K562 (cell line): ENCODE data around the gene MPRIP. TPM values are rescaled to one million over a fixed set of nuclear protein-coding genes. Genes with fewer than 3 reads are reported as not detected.

Experiments used
- CHD2 ChIP-seq: IDR thresholded peaks from 2 replicates; pipeline ENCODE4 v1.6.1; 2011; ENCODE audit warnings: low read depth, low read length
- CHD4 ChIP-seq: fragments of 200-600 bp; sonication (generic); IDR thresholded peaks from 3 replicates; pipeline ENCODE4 v1.6.1; 2012; ENCODE audit warnings: low read depth, mild to moderate bottlenecking, mixed read lengths, low read length, inconsistent platforms; ENCODE audit not compliant: insufficient read depth, insufficient replicate concordance, poor library complexity, severe bottlenecking
- ID3 ChIP-seq, 2 experiments: fragments of 250-450 bp in 1 of 2; fragments of 450-650 bp in 1 of 2; sonication (Bioruptor Pico) in 1 of 2; IDR thresholded peaks; 2 replicates each; pipeline versions ENCODE4 v1.6.1 to v1.8.0; 2016 to 2021; ENCODE audit warnings: mild to moderate bottlenecking in 2 of 2, moderate library complexity in 2 of 2, missing compliant biosample characterization in 1 of 2, missing genetic modification characterization in 1 of 2
- JUND ChIP-seq, 2 experiments: IDR thresholded peaks; 2 replicates in 1 of 2; 3 replicates in 1 of 2; pipeline ENCODE4 v1.6.1; 2011; ENCODE audit warnings: borderline replicate concordance in 2 of 2, low read depth in 2 of 2, low read length in 2 of 2, improper control_type of control experiment in 1 of 2, missing biosample characterization in 1 of 2, missing genetic modification characterization in 1 of 2, missing genetic modification reagents in 1 of 2
- KLF1 ChIP-seq: fragments of 450-650 bp; IDR thresholded peaks from 2 replicates; pipeline ENCODE4 v1.6.1; 2016; ENCODE audit warnings: missing genetic modification characterization, missing compliant biosample characterization
- MNT ChIP-seq, 2 experiments: fragments of 450-650 bp; conservative IDR thresholded peaks; 2 replicates each; pipeline ENCODE4 v1.6.1; 2017; ENCODE audit warnings: mild to moderate bottlenecking in 2 of 2, moderate library complexity in 2 of 2
- RHOXF2B ChIP-seq: fragments of 250-450 bp; sonication (Bioruptor Pico); conservative IDR thresholded peaks from 2 replicates; pipeline ENCODE4 v1.5.1; 2021
- THRAP3 ChIP-seq: fragments of 450-650 bp; IDR thresholded peaks from 2 replicates; pipeline ENCODE4 v1.6.1; 2016; ENCODE audit warnings: mild to moderate bottlenecking, inconsistent platforms, borderline replicate concordance
- TRIM25 ChIP-seq: fragments of 450-650 bp; IDR thresholded peaks from 2 replicates; pipeline ENCODE4 v1.7.0; 2016; ENCODE audit warnings: borderline replicate concordance
- ZBTB17 ChIP-seq: fragments of 450-650 bp; formaldehyde crosslinking; IDR thresholded peaks from 2 replicates; pipeline ENCODE4 v1.4.0; 2020; ENCODE audit warnings: mild to moderate bottlenecking
- ZNF124 ChIP-seq: sonication (generic); formaldehyde crosslinking; IDR thresholded peaks from 2 replicates; pipeline ENCODE4 v1.8.1; 2022; ENCODE audit warnings: missing genetic modification reagents
- ZNF277 ChIP-seq: fragments of 250-450 bp; sonication (Bioruptor Pico); IDR thresholded peaks from 2 replicates; pipeline ENCODE4 v1.8.0; 2022; ENCODE audit warnings: inconsistent platforms, mild to moderate bottlenecking, moderate library complexity, borderline replicate concordance
- ZNF408 ChIP-seq: fragments of 250-450 bp; sonication (Bioruptor Pico); IDR thresholded peaks from 2 replicates; pipeline ENCODE4 v1.4.0; 2020; ENCODE audit warnings: low read depth, mild to moderate bottlenecking, moderate library complexity
- ZNF609 ChIP-seq: sonication (generic); formaldehyde crosslinking; IDR thresholded peaks from 2 replicates; pipeline ENCODE4 v1.8.1; 2023; ENCODE audit warnings: missing genetic modification reagents, mild to moderate bottlenecking, borderline replicate concordance
- ZNF644 ChIP-seq: fragments of 200-800 bp; sonication (Bioruptor generic); IDR thresholded peaks from 2 replicates; pipeline ENCODE4 v1.6.1; 2016; ENCODE audit warnings: low read depth, missing genetic modification characterization, missing compliant biosample characterization
- polyA plus RNA-seq, 8 experiments: library from polyadenylated mRNA; depleted of rRNA in 4 of 8; stranded (reverse) in 5 of 8; unstranded in 3 of 8; fragments of >200 nt; fragmentation: Nextera tagmentation in 2 of 8; fragmentation: Illumina TruSeq in 1 of 8; extraction: Ambion mirVana in 2 of 8; extraction: Trizol in 1 of 8; gene quantifications; 2 replicates each; pipeline versions ENCODE4 v1.2.1 to v1.2.3, GENCODE V29; 2011 to 2014; ENCODE audit warnings: inconsistent platforms in 1 of 8, missing spikeins in 1 of 8
- total RNA-seq, 7 experiments: library from RNA; depleted of rRNA in 6 of 7; stranded (reverse); fragments of >200 nt in 6 of 7; fragmentation: Illumina TruSeq in 2 of 7; extraction: Trizol in 2 of 7; gene quantifications; 2 replicates each; pipeline versions ENCODE4 v1.2.1 to v1.2.3, GENCODE V29; 2011 to 2021; ENCODE audit warnings: low replicate concordance in 1 of 7

MPRIP gene
- total and polyA plus RNA-seq, 9 of the 15 experiments (the other 6 are each of a cell fraction or from before 2014, with no cell fraction given) = 10.0 to 72.6 (median 30.1) TPM

- TF ChIP-seq TRIM25 = no peak
- TF ChIP-seq MNT (conservative IDR thresholded peaks at IDR 0.05) = peak in 1 of 2 experiments; percentile 49; a peak in 1 of 4 replicates
- TF ChIP-seq JUND (IDR thresholded peaks at IDR 0.05; ENCODE audit: borderline replicate concordance, low read depth, low read length) = no peak; the same call in 1 of the 2 replicates
- TF ChIP-seq JUND (tag; IDR thresholded peaks at IDR 0.05; ENCODE audit: borderline replicate concordance, low read depth, low read length) = no peak
- no peak for TF ChIP-seq THRAP3
- no peak for TF ChIP-seq ZNF609
- TF ChIP-seq CHD4 = no peak
- TF ChIP-seq ZNF408 = no peak
- no peak for TF ChIP-seq KLF1 (tag)
- TF ChIP-seq ZNF277 = no peak
- TF ChIP-seq ZBTB17 (CRISPR knock-in tag) = no peak
- TF ChIP-seq ID3 (CRISPR knock-in tag; IDR thresholded peaks at IDR 0.05) = no peak
- no peak for TF ChIP-seq ID3 (tag; IDR thresholded peaks at IDR 0.05)
- peak; percentile 70 for TF ChIP-seq CHD2
- no peak for TF ChIP-seq ZNF124 (CRISPR knock-in tag)
- no peak for TF ChIP-seq RHOXF2B
- no peak for TF ChIP-seq ZNF644 (tag)
Measured at GRCh38 chr17:17041571-17042383, 480 bp upstream of the MPRIP start (continued).
